Osteoblast (primary cell): ENCODE measurements around the gene PSD2. TPM values are rescaled to one million over a fixed set of nuclear protein-coding genes. Genes with fewer than 3 reads are reported as not detected.
"Not testable (repeated sequence)": the region's sequence is repeated elsewhere in the genome, so short reads cannot be mapped to it uniquely, and the experiment has no call there.

Source experiments
- DNase-seq: peaks from one replicate; pipeline ENCODE4 v3.0.0; 2011; ENCODE audit warnings: low spot score, mixed read lengths; ENCODE audit not compliant: insufficient read length; ENCODE audit errors: missing footprints
- H2AFZ ChIP-seq: 2 replicates; pipeline ENCODE4 v1.6.0; 2011; ENCODE audit warnings: mild to moderate bottlenecking, low read length
- H3K27ac ChIP-seq: 2 replicates; pipeline ENCODE4 v1.5.1; 2011; ENCODE audit warnings: mild to moderate bottlenecking, low read depth, low read length, moderate library complexity
- H3K27me3 ChIP-seq: 2 replicates; pipeline ENCODE4 v1.6.0; 2012; ENCODE audit warnings: mild to moderate bottlenecking, control low read depth, inconsistent platforms, low read length, moderate library complexity; ENCODE audit not compliant: insufficient read depth
- H3K36me3 ChIP-seq: 2 replicates; pipeline ENCODE4 v1.5.1; 2011; ENCODE audit warnings: mild to moderate bottlenecking, low read length, control low read depth, moderate library complexity; ENCODE audit not compliant: insufficient read depth
- H3K4me1 ChIP-seq: 2 replicates; pipeline ENCODE4 v1.5.1; 2011; ENCODE audit warnings: mild to moderate bottlenecking, low read length, control low read depth, moderate library complexity; ENCODE audit not compliant: insufficient read depth
- H3K4me2 ChIP-seq: 2 replicates; pipeline ENCODE4 v1.6.0; 2011; ENCODE audit warnings: mild to moderate bottlenecking, low read length; ENCODE audit not compliant: insufficient read depth
- H3K4me3 ChIP-seq: fragments of 200-600 bp; sonication (generic); 3 replicates; pipeline ENCODE4 v1.5.1; 2012; ENCODE audit warnings: mild to moderate bottlenecking, low read length, inconsistent platforms; ENCODE audit not compliant: insufficient read depth
- H3K79me2 ChIP-seq: 2 replicates; pipeline ENCODE4 v1.6.0; 2012; ENCODE audit warnings: mild to moderate bottlenecking, low read length, control low read depth, inconsistent platforms; ENCODE audit not compliant: insufficient read depth
- H3K9me3 ChIP-seq: 2 replicates; pipeline ENCODE4 v1.5.1; 2011; ENCODE audit warnings: low read depth, low read length, control low read depth
- H4K20me1 ChIP-seq: 2 replicates; pipeline ENCODE4 v1.6.0; 2012; ENCODE audit warnings: mild to moderate bottlenecking, low read length, control low read depth; ENCODE audit not compliant: insufficient read depth
- total RNA-seq: library from RNA; depleted of rRNA; stranded (reverse); fragments of >200 nt; gene quantifications from 2 replicates; pipeline ENCODE4 v1.2.3, GENCODE V29; 2012
- TF ChIP-seq, protein P1 (sequence below): IDR thresholded peaks from 2 replicates; pipeline ENCODE4 v1.5.1; 2011; ENCODE audit warnings: mild to moderate bottlenecking, low read depth, low read length, moderate library complexity; ENCODE audit errors: extremely low read depth

The PSD2 gene
- total RNA-seq, 1 donor = 0.36 TPM

DNA sequence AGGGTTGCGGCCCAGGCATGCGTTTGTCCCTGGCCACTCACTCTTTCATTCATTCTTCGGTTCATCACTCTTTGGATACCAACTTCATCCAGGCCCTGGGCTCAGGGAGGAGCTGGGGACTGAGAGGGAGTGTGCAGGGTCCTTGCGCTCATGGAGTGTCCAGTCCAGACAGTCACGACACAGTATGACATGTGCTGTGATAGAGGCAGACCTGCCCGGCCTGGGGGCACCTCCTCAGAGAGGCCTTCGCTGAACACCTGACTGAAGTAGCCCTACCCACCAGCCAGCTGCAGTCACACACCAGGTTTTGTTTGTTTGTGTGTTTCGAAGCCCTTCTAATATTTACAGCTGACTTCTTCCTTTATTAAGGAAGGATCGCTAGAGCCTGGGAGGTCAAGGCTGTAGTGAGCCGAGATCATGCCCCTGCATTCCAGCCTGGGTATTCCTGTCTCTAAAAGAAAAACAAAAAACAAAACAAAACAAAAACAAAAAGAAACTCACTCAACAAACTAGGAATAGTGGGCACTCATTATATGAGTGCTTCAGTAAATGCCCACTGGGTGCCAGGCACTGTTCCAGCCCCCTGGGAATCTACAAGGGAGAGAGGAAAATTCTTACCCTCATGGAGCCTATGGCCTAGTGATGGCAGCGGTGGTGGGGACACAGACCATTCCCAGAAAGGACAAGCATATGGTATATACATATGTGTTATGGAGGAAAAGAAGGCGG is 6.3 kb upstream of the PSD2 start:
- no peak overlapping the region for H2AFZ ChIP-seq
- TF ChIP-seq, protein P1, sequence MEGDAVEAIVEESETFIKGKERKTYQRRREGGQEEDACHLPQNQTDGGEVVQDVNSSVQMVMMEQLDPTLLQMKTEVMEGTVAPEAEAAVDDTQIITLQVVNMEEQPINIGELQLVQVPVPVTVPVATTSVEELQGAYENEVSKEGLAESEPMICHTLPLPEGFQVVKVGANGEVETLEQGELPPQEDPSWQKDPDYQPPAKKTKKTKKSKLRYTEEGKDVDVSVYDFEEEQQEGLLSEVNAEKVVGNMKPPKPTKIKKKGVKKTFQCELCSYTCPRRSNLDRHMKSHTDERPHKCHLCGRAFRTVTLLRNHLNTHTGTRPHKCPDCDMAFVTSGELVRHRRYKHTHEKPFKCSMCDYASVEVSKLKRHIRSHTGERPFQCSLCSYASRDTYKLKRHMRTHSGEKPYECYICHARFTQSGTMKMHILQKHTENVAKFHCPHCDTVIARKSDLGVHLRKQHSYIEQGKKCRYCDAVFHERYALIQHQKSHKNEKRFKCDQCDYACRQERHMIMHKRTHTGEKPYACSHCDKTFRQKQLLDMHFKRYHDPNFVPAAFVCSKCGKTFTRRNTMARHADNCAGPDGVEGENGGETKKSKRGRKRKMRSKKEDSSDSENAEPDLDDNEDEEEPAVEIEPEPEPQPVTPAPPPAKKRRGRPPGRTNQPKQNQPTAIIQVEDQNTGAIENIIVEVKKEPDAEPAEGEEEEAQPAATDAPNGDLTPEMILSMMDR = no peak
- peak; percentile 51 for DNase-seq

GRCh38 chr5:139789845-139790189 is 5.8 kb upstream of the PSD2 start:
- Histone ChIP-seq H3K4me2 (no peak overlapping the region), H3K4me3 (no peak overlapping the region), H3K36me3 (no peaks in the 10 kb centered on the region), H3K27ac (no peak overlapping the region), H4K20me1 (no peaks in the 10 kb centered on the region), H2AFZ (no peak overlapping the region), H3K27me3 (peaks cover 20% of the 10 kb centered on the region), H3K4me1 (peaks cover 4% of the 10 kb centered on the region), H3K9me3 (no peaks in the 10 kb centered on the region), H3K79me2 (no peaks in the 10 kb centered on the region)
- TF ChIP-seq, protein P1 = no peak
- peak; percentile 32 for DNase-seq

More for the DNA sequence above, 6.3 kb upstream of the PSD2 start:
- Histone ChIP-seq H3K4me2 (no peak overlapping the region), H4K20me1 (no peaks in the 10 kb centered on the region), H3K36me3 (no peaks in the 10 kb centered on the region), H3K27me3 (peaks cover 14% of the 10 kb centered on the region), H3K4me1 (peaks cover 4% of the 10 kb centered on the region), H3K9me3 (no peaks in the 10 kb centered on the region), H3K4me3 (no peak overlapping the region), H3K27ac (no peak overlapping the region), H3K79me2 (no peaks in the 10 kb centered on the region)

- Histone ChIP-seq H2AFZ (no peak overlapping the region), H3K36me3 (no peaks in the 10 kb centered on the region), H3K27me3 (peaks cover 40% of the 10 kb centered on the region), H3K4me2 (no peak overlapping the region), H3K4me1 (peaks cover 4% of the 10 kb centered on the region), H4K20me1 (no peaks in the 10 kb centered on the region), H3K79me2 (no peaks in the 10 kb centered on the region), H3K9me3 (no peaks in the 10 kb centered on the region), H3K27ac (no peak overlapping the region), H3K4me3 (no peak overlapping the region)
- peak; percentile 73 for DNase-seq
- TF ChIP-seq, protein P1 = no peak
Measured at GRCh38 chr5:139792218-139792617, 3.4 kb upstream of the PSD2 start.

GRCh38 chr5:139792655-139793054 is 3.0 kb upstream of the PSD2 start:
- not testable (repeated sequence) for H3K4me2 ChIP-seq, H3K4me1 ChIP-seq, H3K36me3 ChIP-seq, DNase-seq, H3K79me2 ChIP-seq, H3K4me3 ChIP-seq, H2AFZ ChIP-seq, H4K20me1 ChIP-seq, H3K9me3 ChIP-seq, H3K27ac ChIP-seq
- H3K27me3 ChIP-seq = peaks cover 45% of the 10 kb centered on the region
